IMR-90 (cell line): ENCODE data around the gene ALDH1B1. TPM values are rescaled to one million over a fixed set of nuclear protein-coding genes. Genes with fewer than 3 reads are reported as not detected.
A peak's percentile ranks its signal among the peaks of the same experiment; 100 is the strongest.

Source experiments
- ATAC-seq: fragments of 200-7000 bp; cut with Tn5 transposase; 2 replicates; pipeline ENCODE4 v1.9.1; 2020; ENCODE audit warnings: low read depth, mild to moderate bottlenecking, moderate library complexity
- BruUV-seq: library from RNA; stranded (reverse); fragments of 400-500 nt; replicated peaks from 2 replicates; lab custom pipeline; 2021; lab: Mats Ljungman, UMichigan
- CTCF ChIA-PET: fragments of 300-600 bp; formaldehyde crosslinking; extraction: SDS; loops from one replicate; lab custom pipeline; 2021; ENCODE audit warnings: antibody characterized with exemption; lab: Yijun Ruan, JAX
- POLR2A ChIA-PET: fragments of 300-600 bp; sonication (Branson Sonifier 250); formaldehyde crosslinking; loops from one replicate; lab custom pipeline; 2022; ENCODE audit warnings: antibody characterized with exemption; ENCODE audit not compliant: unreplicated experiment; lab: Charles Lee
- DNase-seq: peaks from one replicate; pipeline ENCODE4 v3.0.0; 2013
- H2AFZ ChIP-seq: replicated peaks from 2 replicates; pipeline ENCODE3; 2013; ENCODE audit warnings: low read length, mild to moderate bottlenecking; ENCODE audit not compliant: poor library complexity
- H2AK5ac ChIP-seq: 2 replicates; pipeline ENCODE4 v1.6.1; 2013; ENCODE audit warnings: low read depth, low read length, inconsistent platforms
- H2AK9ac ChIP-seq: replicated peaks from 2 replicates; pipeline ENCODE3; 2013; ENCODE audit warnings: mild to moderate bottlenecking, low read depth, low read length, moderate library complexity; ENCODE audit not compliant: poor library complexity
- H2BK120ac ChIP-seq: 2 replicates; pipeline ENCODE4 v1.6.1; 2013; ENCODE audit warnings: low read depth, low read length, inconsistent platforms
- H2BK15ac ChIP-seq: 3 replicates; pipeline ENCODE4 v1.6.1; 2013; ENCODE audit warnings: low read depth, low read length, inconsistent platforms
- H2BK20ac ChIP-seq: 2 replicates; pipeline ENCODE4 v1.6.1; 2013; ENCODE audit warnings: low read depth, mild to moderate bottlenecking, inconsistent platforms, low read length, moderate library complexity
- H2BK5ac ChIP-seq: 2 replicates; pipeline ENCODE4 v1.6.1; 2013; ENCODE audit warnings: mild to moderate bottlenecking, low read depth, low read length, inconsistent platforms; ENCODE audit not compliant: poor library complexity, severe bottlenecking
- H3K14ac ChIP-seq: replicated peaks from 2 replicates; pipeline ENCODE4 v1.6.1; 2013; ENCODE audit warnings: low read depth, low read length, inconsistent platforms
- H3K18ac ChIP-seq: 2 replicates; pipeline ENCODE4 v1.6.1; 2013; ENCODE audit warnings: low read depth, low read length, control low read depth
- H3K23ac ChIP-seq: 2 replicates; pipeline ENCODE4 v1.6.1; 2013; ENCODE audit warnings: low read depth, low read length, inconsistent platforms
- H3K27ac ChIP-seq: 2 replicates; pipeline ENCODE4 v1.5.1; 2013; ENCODE audit warnings: mild to moderate bottlenecking, control low read depth, low read length; ENCODE audit not compliant: insufficient read depth
- H3K27me3 ChIP-seq: 2 replicates; pipeline ENCODE4 v1.6.1; 2013; ENCODE audit warnings: low read length; ENCODE audit not compliant: control insufficient read depth, insufficient read depth
- H3K36me3 ChIP-seq: 2 replicates; pipeline ENCODE4 v1.6.1; 2013; ENCODE audit warnings: low read length, mixed read lengths; ENCODE audit not compliant: control insufficient read depth, insufficient read depth
- H3K4ac ChIP-seq: 2 replicates; pipeline ENCODE4 v1.6.1; 2013; ENCODE audit warnings: low read depth, low read length, inconsistent platforms
- H3K4me1 ChIP-seq: 2 replicates; pipeline ENCODE4 v1.6.1; 2013; ENCODE audit warnings: low read length, mixed read lengths; ENCODE audit not compliant: control insufficient read depth, insufficient read depth
- H3K4me2 ChIP-seq: 2 replicates; pipeline ENCODE4 v1.6.1; 2013; ENCODE audit warnings: low read depth, mild to moderate bottlenecking, control low read depth, low read length, moderate library complexity
- H3K4me3 ChIP-seq: 2 replicates; pipeline ENCODE4 v1.5.1; 2013; ENCODE audit warnings: low read depth, mild to moderate bottlenecking, control low read depth, low read length, moderate library complexity; ENCODE audit not compliant: insufficient read depth
- H3K56ac ChIP-seq: 2 replicates; pipeline ENCODE4 v1.6.1; 2013; ENCODE audit warnings: low read length, inconsistent platforms; ENCODE audit not compliant: insufficient read depth; ENCODE audit errors: extremely low read depth
- H3K79me1 ChIP-seq, 2 experiments: 2 replicates each; pipeline ENCODE4 v1.6.1; 2013; ENCODE audit warnings: low read length in 2 of 2, inconsistent platforms in 1 of 2, low read depth in 1 of 2
- H3K9ac ChIP-seq: 2 replicates; pipeline ENCODE4 v1.6.1; 2013; ENCODE audit warnings: low read depth, low read length, control low read depth
- H3K9me1 ChIP-seq: 2 replicates; pipeline ENCODE4 v1.6.1; 2013; ENCODE audit warnings: low read length, inconsistent platforms; ENCODE audit not compliant: insufficient read depth
- H3K9me3 ChIP-seq: 2 replicates; pipeline ENCODE4 v1.6.1; 2013; ENCODE audit warnings: low read length; ENCODE audit not compliant: control insufficient read depth, insufficient read depth
- H4K20me1 ChIP-seq: 2 replicates; pipeline ENCODE4 v1.6.1; 2013; ENCODE audit warnings: low read length, inconsistent platforms; ENCODE audit not compliant: insufficient read depth
- H4K5ac ChIP-seq: 2 replicates; pipeline ENCODE4 v1.6.1; 2013; ENCODE audit warnings: mild to moderate bottlenecking, low read depth, low read length, control low read depth
- H4K8ac ChIP-seq, 2 experiments: 2 replicates each; pipeline ENCODE4 v1.6.1; 2013; ENCODE audit warnings: low read depth in 2 of 2, low read length in 2 of 2, control low read depth in 1 of 2, inconsistent platforms in 1 of 2
- H4K91ac ChIP-seq: 2 replicates; pipeline ENCODE4 v1.6.1; 2013; ENCODE audit warnings: low read depth, low read length, inconsistent platforms; ENCODE audit not compliant: insufficient read depth
- BHLHE40 ChIP-seq: fragments of 150-350 bp; IDR thresholded peaks from 2 replicates; pipeline ENCODE4 v1.6.1; 2016; ENCODE audit warnings: mild to moderate bottlenecking, low read depth, low read length
- CEBPB ChIP-seq: IDR thresholded peaks from 2 replicates; pipeline ENCODE4 v1.6.1; 2012; ENCODE audit warnings: low read depth, low read length, improper control_type of control experiment
- CHD1 ChIP-seq: IDR thresholded peaks from 2 replicates; pipeline ENCODE4 v1.6.1; 2012; ENCODE audit warnings: low read depth, low read length, improper control_type of control experiment
- FOS ChIP-seq: fragments of 150-350 bp; IDR thresholded peaks from 2 replicates; pipeline ENCODE4 v1.6.1; 2016; ENCODE audit warnings: low read depth, low read length
- MAFK ChIP-seq: IDR thresholded peaks from 2 replicates; pipeline ENCODE4 v1.6.1; 2012; ENCODE audit warnings: low read depth, low read length, improper control_type of control experiment
- MAZ ChIP-seq: IDR thresholded peaks from 2 replicates; pipeline ENCODE4 v1.6.1; 2012; ENCODE audit warnings: low read depth, mild to moderate bottlenecking, low read length, improper control_type of control experiment, moderate library complexity, borderline replicate concordance
- MXI1 ChIP-seq: IDR thresholded peaks from 2 replicates; pipeline ENCODE4 v1.6.1; 2012; ENCODE audit warnings: low read depth, mild to moderate bottlenecking, low read length, moderate library complexity, borderline replicate concordance
- NFE2L2 ChIP-seq: fragments of 150-350 bp; IDR thresholded peaks from 2 replicates; pipeline ENCODE4 v1.6.1; 2016; ENCODE audit warnings: low read depth, mild to moderate bottlenecking, low read length
- POLR2A ChIP-seq: IDR thresholded peaks from 2 replicates; pipeline ENCODE4 v1.6.1; 2012; ENCODE audit warnings: mild to moderate bottlenecking, low read depth, low read length
- RAD21 ChIP-seq: IDR thresholded peaks from 2 replicates; pipeline ENCODE4 v1.6.1; 2012; ENCODE audit warnings: low read length, improper control_type of control experiment
- RCOR1 ChIP-seq: IDR thresholded peaks from 2 replicates; pipeline ENCODE4 v1.6.1; 2012; ENCODE audit warnings: mild to moderate bottlenecking, low read length, improper control_type of control experiment; ENCODE audit not compliant: insufficient replicate concordance
- RFX5 ChIP-seq: IDR thresholded peaks from 2 replicates; pipeline ENCODE4 v1.8.0; 2012; ENCODE audit warnings: low read depth, mild to moderate bottlenecking, low read length, moderate library complexity
- SMC3 ChIP-seq: fragments of 150-350 bp; IDR thresholded peaks from 2 replicates; pipeline ENCODE4 v1.6.1; 2016; ENCODE audit warnings: low read depth, mild to moderate bottlenecking, antibody characterized with exemption, low read length, moderate library complexity
- USF2 ChIP-seq: fragments of 150-350 bp; IDR thresholded peaks from 2 replicates; pipeline ENCODE4 v1.6.1; 2017; ENCODE audit warnings: mild to moderate bottlenecking, antibody characterized with exemption, low read length, low read depth
- WGBS, 2 experiments: methylation state at CpG; one replicate each; pipeline versions ENCODE4 v1.1.5 to v1.1.7; 2013; ENCODE audit warnings: missing lambda C conversion rate in 2 of 2; ENCODE audit not compliant: insufficient read length in 1 of 2; ENCODE audit errors: extremely low coverage in 2 of 2; 5-methylcytosine and 5-hydroxymethylcytosine counted together
- dilution Hi-C: fragments of 300-500 bp; cut with HindIII; formaldehyde crosslinking; loops from one replicate; pipeline ENCODE4 v1.14.3; 2018; ENCODE audit warnings: low sequenced_read_pairs; ENCODE audit not compliant: unreplicated experiment
- in situ Hi-C: fragments of 300-500 bp; cut with MboI; formaldehyde crosslinking; loops from 3 replicates; pipeline ENCODE4 v1.14.3; 2019; ENCODE audit warnings: low sequenced_read_pairs, inconsistent platforms, mixed read lengths
- intact Hi-C: fragments of 100-400 bp; cut with micrococcal nuclease; formaldehyde crosslinking; loops from 2 replicates; pipeline ENCODE4 v1.10.0; 2022
- polyA plus RNA-seq, 3 experiments: library from polyadenylated mRNA; depleted of rRNA; stranded (reverse); fragments of >200 nt; gene quantifications; 2 replicates each; pipeline ENCODE4 v1.2.3, GENCODE V29; 2012; ENCODE audit warnings: low replicate concordance in 1 of 3
- total RNA-seq: library from RNA; depleted of rRNA; stranded (reverse); fragments of >200 nt; gene quantifications from 2 replicates; pipeline ENCODE4 v1.2.3, GENCODE V29; 2012
- TF ChIP-seq, protein P1 (sequence below): conservative IDR thresholded peaks from 2 replicates; pipeline ENCODE4 v1.5.1; 2012; ENCODE audit warnings: mild to moderate bottlenecking, low read depth, low read length, improper control_type of control experiment
- TF ChIP-seq, protein P2 (sequence below): fragments of 150-350 bp; IDR thresholded peaks from 2 replicates; pipeline ENCODE4 v1.6.1; 2016; ENCODE audit warnings: low read depth, mild to moderate bottlenecking, low read length, moderate library complexity, borderline replicate concordance

The ALDH1B1 gene
- total and polyA plus RNA-seq, 2 of the 4 experiments (the other 2 are of a cell fraction), result 29.6 to 37.6 TPM

GRCh38 chr9:38405785-38406184 lies 13.3 kb downstream of the ALDH1B1 start:
- ChIA-PET POLR2A (no interaction called here), CTCF (interaction anchor here (0.6 kb wide), 1 partner anchor 14 kb away, joined by 4 read pairs; no protein-coding TSS in a partner anchor)
- H3K18ac ChIP-seq, result no peak overlapping the region
- DNase-seq, result peak; percentile 21
- no peak overlapping the region for H2AFZ ChIP-seq
- H3K14ac ChIP-seq, result no peak overlapping the region
- no peak overlapping the region for H3K4me2 ChIP-seq
- H2AK9ac ChIP-seq, result no peak overlapping the region
- H2BK20ac ChIP-seq, result no peak overlapping the region
- H3K27ac ChIP-seq, result no peak overlapping the region
- H2BK120ac ChIP-seq, result no peak overlapping the region
- H3K36me3 ChIP-seq, result no peaks in the 10 kb centered on the region
- in situ Hi-C loops, result no loop called here
- no peaks in the 10 kb centered on the region for H3K9me3 ChIP-seq
- H3K23ac ChIP-seq, result no peak overlapping the region
- no peaks in the 10 kb centered on the region for H3K79me1 ChIP-seq
- H4K5ac ChIP-seq, result no peak overlapping the region
- peaks cover 65% of the 10 kb centered on the region for H3K27me3 ChIP-seq
- no peaks in the 10 kb centered on the region; the same call in 1 of the 2 replicates for H4K20me1 ChIP-seq
- ATAC-seq, result no peak
- no peak overlapping the region for H3K4ac ChIP-seq
- dilution Hi-C loops, result no loop called here
- 33% methylated on average over 1 of the region's 3 CpGs; no CpG with 5 or more reads in 1 of the 2 experiments for whole genome bisulfite sequencing, 2 experiments
- H2AK5ac ChIP-seq, result no peak overlapping the region
- no peak overlapping the region for H3K56ac ChIP-seq
- no peak overlapping the region for H3K9ac ChIP-seq
- no peaks in the 10 kb centered on the region; the same call in 1 of the 2 replicates for H3K9me1 ChIP-seq
- H4K91ac ChIP-seq, result no peak overlapping the region
- no peak overlapping the region for H2BK5ac ChIP-seq
- TF ChIP-seq CHD1, result no peak
- no peak for TF ChIP-seq RAD21
- no peak for TF ChIP-seq CEBPB
- no peak for TF ChIP-seq RFX5
- no peak for TF ChIP-seq MXI1
- TF ChIP-seq, protein P1, sequence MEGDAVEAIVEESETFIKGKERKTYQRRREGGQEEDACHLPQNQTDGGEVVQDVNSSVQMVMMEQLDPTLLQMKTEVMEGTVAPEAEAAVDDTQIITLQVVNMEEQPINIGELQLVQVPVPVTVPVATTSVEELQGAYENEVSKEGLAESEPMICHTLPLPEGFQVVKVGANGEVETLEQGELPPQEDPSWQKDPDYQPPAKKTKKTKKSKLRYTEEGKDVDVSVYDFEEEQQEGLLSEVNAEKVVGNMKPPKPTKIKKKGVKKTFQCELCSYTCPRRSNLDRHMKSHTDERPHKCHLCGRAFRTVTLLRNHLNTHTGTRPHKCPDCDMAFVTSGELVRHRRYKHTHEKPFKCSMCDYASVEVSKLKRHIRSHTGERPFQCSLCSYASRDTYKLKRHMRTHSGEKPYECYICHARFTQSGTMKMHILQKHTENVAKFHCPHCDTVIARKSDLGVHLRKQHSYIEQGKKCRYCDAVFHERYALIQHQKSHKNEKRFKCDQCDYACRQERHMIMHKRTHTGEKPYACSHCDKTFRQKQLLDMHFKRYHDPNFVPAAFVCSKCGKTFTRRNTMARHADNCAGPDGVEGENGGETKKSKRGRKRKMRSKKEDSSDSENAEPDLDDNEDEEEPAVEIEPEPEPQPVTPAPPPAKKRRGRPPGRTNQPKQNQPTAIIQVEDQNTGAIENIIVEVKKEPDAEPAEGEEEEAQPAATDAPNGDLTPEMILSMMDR, result no peak
- TF ChIP-seq POLR2A, result no peak
- TF ChIP-seq RCOR1, result no peak
- TF ChIP-seq, protein P2, sequence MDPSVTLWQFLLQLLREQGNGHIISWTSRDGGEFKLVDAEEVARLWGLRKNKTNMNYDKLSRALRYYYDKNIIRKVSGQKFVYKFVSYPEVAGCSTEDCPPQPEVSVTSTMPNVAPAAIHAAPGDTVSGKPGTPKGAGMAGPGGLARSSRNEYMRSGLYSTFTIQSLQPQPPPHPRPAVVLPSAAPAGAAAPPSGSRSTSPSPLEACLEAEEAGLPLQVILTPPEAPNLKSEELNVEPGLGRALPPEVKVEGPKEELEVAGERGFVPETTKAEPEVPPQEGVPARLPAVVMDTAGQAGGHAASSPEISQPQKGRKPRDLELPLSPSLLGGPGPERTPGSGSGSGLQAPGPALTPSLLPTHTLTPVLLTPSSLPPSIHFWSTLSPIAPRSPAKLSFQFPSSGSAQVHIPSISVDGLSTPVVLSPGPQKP, result no peak
- TF ChIP-seq FOS, result no peak
- TF ChIP-seq USF2, result no peak
- no peak for TF ChIP-seq MAFK
- TF ChIP-seq MAZ, result no peak
- TF ChIP-seq SMC3, result no peak
- TF ChIP-seq BHLHE40, result no peak
- no peak for TF ChIP-seq NFE2L2
- no peaks in the 10 kb centered on the region for H3K4me1 ChIP-seq
- H4K8ac ChIP-seq, result no peak overlapping the region
- H2BK15ac ChIP-seq, result no peak overlapping the region
- intact Hi-C loops, result loop anchor here (10.0 kb wide), 3 partner anchors 59 to 921 kb away; partner anchors contain the start of gene POLR1E
- no peak overlapping the region for H3K4me3 ChIP-seq
- no TSS peak for BruUV-seq
